NCI-H2029 treated with DMSO at 0.1 percent for 48 hours (cell line): Measurements from ENCODE around the gene EHMT1.
"Not testable (repeated sequence)": the region's sequence is repeated elsewhere in the genome, so short reads cannot be mapped to it uniquely, and the experiment has no call there.

ENCODE experiments used
- DNase-seq: peaks from one replicate; lab custom pipeline; 2025; lab: John Stamatoyannopoulos, UW

The EHMT1 gene

GRCh38 chr9:137694962-137695875 lies 76.4 kb downstream of the EHMT1 start:
- DNase-seq, result no peak

DNA sequence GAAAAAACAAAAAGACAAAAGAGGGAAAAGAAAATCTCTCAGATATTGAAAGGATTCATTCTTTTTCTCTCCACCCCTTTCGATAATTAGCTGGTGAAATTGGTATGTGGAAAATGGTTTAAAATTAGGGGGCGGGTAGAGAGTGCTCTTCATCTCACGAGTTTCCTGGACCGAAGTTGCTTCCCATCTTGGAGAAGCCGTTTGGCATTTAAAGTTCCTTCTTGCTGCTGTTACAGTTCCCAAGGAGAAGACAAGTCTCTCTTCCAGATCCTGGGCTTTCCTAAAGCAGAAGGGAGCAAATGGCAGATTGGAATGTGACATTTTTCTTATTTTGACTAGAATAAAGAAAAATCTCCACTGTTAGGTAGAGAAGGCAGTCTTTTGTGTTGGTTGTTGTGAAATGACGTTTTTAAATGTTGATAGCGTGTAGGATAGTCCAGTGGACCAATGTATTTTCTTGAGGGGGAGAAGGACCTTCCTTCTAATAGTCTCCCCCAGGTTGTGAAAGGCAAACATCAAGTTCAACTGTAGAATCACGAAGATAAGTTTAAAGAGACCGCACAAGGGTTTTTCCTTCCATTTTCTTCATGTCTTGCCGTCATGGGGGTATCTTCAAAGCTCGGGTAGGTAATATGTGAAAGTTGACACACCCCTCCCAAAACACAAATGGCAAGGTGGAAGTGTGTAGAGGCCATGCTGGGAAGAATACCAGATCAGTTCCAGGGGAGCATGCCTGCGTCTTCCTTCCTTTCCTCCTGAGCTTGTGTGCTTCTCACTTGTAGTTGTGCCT lies 77.5 kb downstream of the EHMT1 start:
- DNase-seq, result no peak

DNA sequence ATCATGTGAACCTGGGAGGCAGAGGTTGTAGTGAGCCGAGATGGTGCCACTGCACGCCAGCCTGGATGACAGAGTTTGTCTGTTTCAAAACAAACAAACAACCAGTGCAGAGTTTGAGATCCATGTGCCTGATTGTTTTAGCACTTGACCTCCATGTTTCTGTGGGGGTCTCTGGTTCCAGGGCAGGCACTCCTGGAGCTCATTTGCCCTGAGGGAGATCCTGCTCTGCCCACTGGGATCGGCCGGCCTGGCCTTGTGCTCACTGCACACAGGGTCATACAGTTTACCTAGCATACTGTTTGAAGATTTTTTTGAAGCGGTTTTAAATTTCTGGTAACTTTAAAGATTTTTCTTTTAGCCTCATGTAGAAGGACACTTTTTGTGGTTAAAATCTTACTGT lies 78.4 kb downstream of the EHMT1 start:
- no peak for DNase-seq

GRCh38 chr9:137697832-137698231 lies 79.0 kb downstream of the EHMT1 start:
- DNase-seq, result no peak

DNA sequence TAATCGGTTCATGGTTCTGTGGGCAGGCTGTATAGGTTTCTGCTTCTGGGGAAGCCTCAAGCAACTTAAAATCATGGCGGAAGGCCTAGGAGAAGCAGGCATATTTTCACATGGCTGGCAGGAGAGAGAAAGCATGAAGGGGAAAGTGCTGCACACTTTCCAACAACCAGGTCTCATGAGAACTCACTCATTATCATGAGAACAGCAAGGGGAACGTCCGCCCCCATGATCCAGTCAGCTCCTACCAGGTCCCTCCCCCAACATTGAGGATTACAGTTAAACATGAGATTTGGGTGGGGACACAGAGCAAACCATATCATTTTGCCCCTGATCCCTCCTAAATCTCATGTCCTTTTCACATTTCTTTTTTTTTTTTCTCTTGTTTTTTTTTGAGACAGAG lies 82.1 kb downstream of the EHMT1 start:
- no peak for DNase-seq

- no peak for DNase-seq
Measured at GRCh38 chr9:137702615-137703379, 84.0 kb downstream of the EHMT1 start.

GRCh38 chr9:137703842-137704508 lies 85.2 kb downstream of the EHMT1 start:
- no peak for DNase-seq

DNA sequence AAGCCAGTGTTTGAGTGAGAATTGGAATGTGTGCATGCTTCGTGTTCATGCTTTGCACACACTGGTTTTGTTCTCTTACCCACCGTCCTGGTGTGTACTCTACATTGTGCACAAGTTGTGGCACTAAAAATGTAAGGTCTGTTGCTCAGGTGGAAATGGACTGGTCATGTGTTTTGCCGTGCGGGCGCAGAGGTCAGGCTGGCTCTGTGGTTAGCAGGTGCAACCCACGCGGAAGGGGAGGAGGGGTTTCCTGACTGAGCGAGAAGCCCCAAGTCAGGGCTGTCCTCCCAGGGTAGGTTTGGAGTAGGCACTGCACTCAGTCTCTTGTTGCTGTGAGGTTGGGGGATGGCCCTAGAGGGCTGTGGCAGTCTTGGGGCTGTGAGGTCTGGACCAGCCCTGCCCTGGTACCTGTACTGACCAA lies 86.6 kb downstream of the EHMT1 start:
- no peak for DNase-seq

DNA sequence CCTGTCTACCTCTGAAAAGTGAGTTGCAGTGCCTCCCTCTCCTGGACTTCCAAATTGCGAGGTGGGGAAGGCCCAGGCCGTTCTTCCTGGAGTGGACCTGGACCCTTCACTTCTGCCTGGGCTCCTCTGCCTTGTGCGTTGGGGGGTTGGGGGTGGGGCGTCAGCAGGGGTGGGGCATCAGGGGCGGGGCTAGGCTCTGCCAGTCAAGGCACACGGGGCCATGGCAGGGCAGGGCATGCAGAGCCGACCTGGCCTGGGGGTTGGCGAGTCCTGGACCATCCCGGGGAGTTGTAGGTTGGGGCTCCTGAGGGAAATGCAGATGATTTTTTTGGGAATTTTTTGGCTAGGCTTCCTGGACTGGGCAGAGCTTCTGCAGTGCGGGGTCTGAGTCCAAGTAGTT lies 87.1 kb downstream of the EHMT1 start:
- DNase-seq, result no peak

- no peak for DNase-seq
Measured at GRCh38 chr9:137707361-137707760, 88.6 kb downstream of the EHMT1 start.

DNA sequence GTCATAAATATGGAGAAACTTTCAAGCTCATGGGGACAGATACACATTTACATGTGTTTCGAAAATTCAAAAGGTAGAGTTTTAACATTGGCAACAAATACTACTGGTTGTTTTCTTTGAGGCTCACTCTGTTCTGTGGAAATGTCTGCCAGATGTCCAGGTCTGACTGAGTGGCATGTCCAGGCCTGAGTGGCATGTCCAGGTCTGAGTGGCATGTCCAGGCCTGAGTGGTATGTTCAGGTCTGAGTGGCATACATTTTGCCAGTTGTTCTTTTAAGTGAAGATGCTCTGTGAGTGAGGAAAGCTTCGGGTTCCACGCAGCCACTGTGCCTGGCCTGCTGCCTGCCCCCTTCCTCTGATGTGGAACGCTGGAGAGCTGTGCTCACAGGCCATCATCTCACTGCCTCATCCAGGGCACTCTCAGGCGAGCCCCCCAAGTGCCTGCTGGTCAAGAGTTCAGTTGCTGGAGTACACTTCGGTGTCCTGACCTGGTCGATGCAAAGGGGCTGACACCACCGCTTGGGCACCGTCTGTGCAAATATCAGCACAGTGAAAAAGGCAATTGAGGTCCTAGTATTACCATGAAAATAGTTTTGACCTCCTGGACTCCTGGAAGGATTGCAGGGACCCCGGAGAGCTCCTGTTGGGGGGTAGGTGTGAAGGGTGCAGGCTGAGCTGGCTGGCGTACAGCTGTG lies 89.9 kb downstream of the EHMT1 start:
- no peak for DNase-seq

DNA sequence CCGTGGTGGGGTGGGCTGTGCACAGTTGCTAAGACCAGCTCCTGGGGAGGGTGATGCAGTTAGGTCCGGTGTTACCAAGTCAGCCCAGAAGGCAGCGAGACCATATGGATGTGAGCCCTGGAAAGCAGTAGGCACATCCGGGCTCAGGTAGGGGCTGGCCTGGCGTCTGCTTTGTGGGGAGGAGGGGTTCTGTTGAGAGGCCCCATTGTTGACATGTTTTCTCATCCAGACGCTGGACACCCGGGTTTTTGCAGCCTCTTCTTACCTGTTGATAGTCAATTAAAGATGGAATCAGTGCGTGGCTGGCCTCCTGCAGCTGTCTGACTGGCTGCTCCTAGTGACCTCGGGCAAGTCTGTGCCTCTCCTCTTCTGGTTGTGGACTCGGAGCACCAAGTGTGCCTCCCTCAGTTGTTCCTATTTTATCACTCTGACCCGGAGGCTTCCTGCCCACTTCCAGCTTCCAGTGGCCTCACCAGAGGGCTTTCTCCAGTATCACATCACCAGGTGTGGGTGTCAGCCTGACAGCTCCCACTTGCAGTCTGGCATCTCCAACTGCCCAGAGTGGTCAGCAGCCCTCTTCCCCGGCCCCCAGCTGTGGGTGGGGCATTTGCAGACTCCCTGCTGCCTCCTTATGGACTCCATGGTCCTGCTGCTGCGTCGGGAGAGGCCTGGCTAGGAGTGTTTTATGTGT lies 90.8 kb downstream of the EHMT1 start:
- DNase-seq, result no peak

DNA sequence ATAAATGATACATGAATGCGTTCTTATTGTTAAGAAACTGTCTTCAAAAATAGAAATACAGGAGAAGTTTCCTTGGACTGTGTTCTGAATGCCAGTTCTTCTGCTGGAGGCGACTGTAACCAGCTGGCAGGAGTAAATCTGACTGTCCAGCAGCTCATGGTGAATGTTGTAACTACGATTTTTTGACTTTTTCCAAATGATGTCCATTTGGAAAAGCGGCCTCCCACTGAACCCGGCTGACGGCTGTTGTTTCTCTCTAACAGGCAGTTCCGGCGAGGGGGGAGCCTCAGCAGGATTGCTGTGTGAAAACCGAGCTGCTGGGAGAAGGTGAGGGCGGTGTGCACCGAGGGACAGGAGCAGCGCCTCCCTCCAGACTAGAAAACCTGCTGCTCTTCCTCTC lies 91.9 kb downstream of the EHMT1 start:
- DNase-seq, result no peak

- no peak for DNase-seq
Measured at GRCh38 chr9:137711678-137712105, 92.9 kb downstream of the EHMT1 start.

GRCh38 chr9:137715321-137715720 lies 96.5 kb downstream of the EHMT1 start:
- DNase-seq, result no peak

GRCh38 chr9:137715866-137716693 lies 97.3 kb downstream of the EHMT1 start:
- not testable (repeated sequence) for DNase-seq

DNA sequence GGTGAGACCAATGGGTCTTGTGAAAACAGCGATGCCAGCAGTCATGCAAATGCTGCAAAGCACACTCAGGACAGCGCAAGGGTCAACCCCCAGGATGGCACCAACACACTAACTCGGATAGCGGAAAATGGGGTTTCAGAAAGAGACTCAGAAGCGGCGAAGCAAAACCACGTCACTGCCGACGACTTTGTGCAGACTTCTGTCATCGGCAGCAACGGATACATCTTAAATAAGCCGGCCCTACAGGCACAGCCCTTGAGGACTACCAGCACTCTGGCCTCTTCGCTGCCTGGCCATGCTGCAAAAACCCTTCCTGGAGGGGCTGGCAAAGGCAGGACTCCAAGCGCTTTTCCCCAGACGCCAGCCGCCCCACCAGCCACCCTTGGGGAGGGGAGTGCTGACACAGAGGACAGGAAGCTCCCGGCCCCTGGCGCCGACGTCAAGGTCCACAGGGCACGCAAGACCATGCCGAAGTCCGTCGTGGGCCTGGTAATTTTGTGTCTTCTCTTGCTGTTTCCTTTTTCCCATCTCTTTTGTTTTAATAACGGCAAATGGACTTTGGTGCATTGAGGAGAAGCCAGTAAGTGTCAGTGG lies 98.0 kb downstream of the EHMT1 start:
- DNase-seq, result no peak

DNA sequence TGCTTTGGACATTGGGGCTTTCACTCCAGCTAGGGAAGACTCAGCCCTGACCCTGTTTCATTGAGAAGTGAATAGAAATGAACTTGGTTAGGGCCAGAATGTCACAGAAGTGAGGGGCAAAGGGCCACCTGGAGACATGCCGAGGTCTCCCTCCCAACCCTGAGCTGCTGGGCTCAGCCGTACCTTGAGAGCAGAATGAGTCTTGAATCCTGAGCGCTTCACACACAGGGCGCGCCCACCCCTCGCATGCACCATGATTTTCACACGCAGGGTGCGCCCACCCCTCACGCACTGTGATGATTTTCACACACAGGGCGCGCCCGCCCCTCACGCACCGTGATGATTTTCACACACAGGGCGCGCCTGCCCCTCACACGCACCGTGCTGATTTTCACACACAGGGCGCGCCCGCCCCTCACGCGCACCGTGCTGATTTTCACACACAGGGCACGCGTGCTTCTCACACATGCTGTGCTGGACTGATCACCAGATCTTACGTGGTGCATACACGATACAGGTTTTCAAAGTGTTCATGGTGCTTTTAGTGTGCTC lies 99.0 kb downstream of the EHMT1 start:
- DNase-seq, result no peak

- DNase-seq, result no peak
Measured at GRCh38 chr9:137719194-137719593, 100.4 kb downstream of the EHMT1 start.
